H1 (cell line): ENCODE measurements around the gene RND2. TPM values are rescaled to one million over a fixed set of nuclear protein-coding genes. Genes with fewer than 3 reads are reported as not detected.

Source experiments
- BCL11A ChIP-seq, 2 experiments: IDR thresholded peaks; one replicate each; pipeline ENCODE4 v1.6.1; 2011; ENCODE audit warnings: low read depth in 2 of 2, low read length in 2 of 2, mild to moderate bottlenecking in 2 of 2
- CEBPB ChIP-seq: IDR thresholded peaks from 2 replicates; pipeline ENCODE4 v1.6.1; 2012; ENCODE audit warnings: low read depth, low read length
- CHD2 ChIP-seq: IDR thresholded peaks from 2 replicates; pipeline ENCODE4 v1.6.1; 2012; ENCODE audit warnings: low read length, improper control_type of control experiment
- CREB1 ChIP-seq: IDR thresholded peaks from 2 replicates; pipeline ENCODE4 v1.6.1; 2012; ENCODE audit warnings: inconsistent platforms
- E2F6 ChIP-seq: IDR thresholded peaks from 2 replicates; pipeline ENCODE4 v1.6.1; 2012; ENCODE audit warnings: inconsistent platforms
- EGR1 ChIP-seq: IDR thresholded peaks from 2 replicates; pipeline ENCODE4 v1.6.1; 2011; ENCODE audit warnings: low read depth, low read length, borderline replicate concordance
- EP300 ChIP-seq, 2 experiments: IDR thresholded peaks; 1 replicate in 1 of 2; 2 replicates in 1 of 2; pipeline ENCODE4 v1.6.1; 2011 to 2012; ENCODE audit warnings: low read depth in 2 of 2, low read length in 2 of 2, mild to moderate bottlenecking in 2 of 2, borderline replicate concordance in 1 of 2, inconsistent platforms in 1 of 2, moderate library complexity in 1 of 2
- EZH2 ChIP-seq: fragments of 200-600 bp; sonication (generic); IDR thresholded peaks from 2 replicates; pipeline ENCODE4 v1.7.1; 2012; ENCODE audit warnings: low read depth, mild to moderate bottlenecking, moderate library complexity, low read length, inconsistent platforms; ENCODE audit not compliant: severe bottlenecking
- HDAC2 ChIP-seq, 2 experiments: fragments of 300-600 bp in 1 of 2; sonication (generic) in 1 of 2; IDR thresholded peaks; 2 replicates each; pipeline ENCODE4 v1.6.1; 2011 to 2012; ENCODE audit warnings: low read depth in 2 of 2, low read length in 2 of 2, mild to moderate bottlenecking in 2 of 2, moderate library complexity in 2 of 2, borderline replicate concordance in 1 of 2, inconsistent platforms in 1 of 2
- JUN ChIP-seq: IDR thresholded peaks from 2 replicates; pipeline ENCODE4 v1.6.1; 2011; ENCODE audit warnings: low read depth, mild to moderate bottlenecking, improper control_type of control experiment, low read length
- JUND ChIP-seq: IDR thresholded peaks from 2 replicates; pipeline ENCODE4 v1.6.1; 2011; ENCODE audit warnings: mild to moderate bottlenecking, improper control_type of control experiment, low read length
- KDM4A ChIP-seq: IDR thresholded peaks from one replicate; pipeline ENCODE4 v1.7.1; 2012; ENCODE audit warnings: low read depth, mild to moderate bottlenecking, moderate library complexity, low read length, inconsistent platforms; ENCODE audit not compliant: severe bottlenecking
- MAX ChIP-seq: IDR thresholded peaks from 2 replicates; pipeline ENCODE4 v1.6.1; 2012; ENCODE audit warnings: inconsistent platforms
- PHF8 ChIP-seq: fragments of 200-600 bp; sonication (generic); conservative IDR thresholded peaks from 2 replicates; pipeline ENCODE4 v1.7.1; 2012; ENCODE audit warnings: low read depth, mild to moderate bottlenecking, inconsistent platforms, low read length, moderate library complexity
- POLR2A ChIP-seq, 2 experiments: IDR thresholded peaks; 1 replicate in 1 of 2; 2 replicates in 1 of 2; pipeline ENCODE4 v1.6.1; 2011; ENCODE audit warnings: low read depth in 2 of 2, low read length in 2 of 2, mild to moderate bottlenecking in 2 of 2; ENCODE audit errors: control extremely low read depth in 1 of 2
- POLR2AphosphoS5 ChIP-seq: IDR thresholded peaks from 2 replicates; pipeline ENCODE4 v1.6.1; 2011; ENCODE audit warnings: low read depth, low read length
- RBBP5 ChIP-seq: IDR thresholded peaks from 2 replicates; pipeline ENCODE4 v1.7.1; 2012; ENCODE audit warnings: low read depth, mild to moderate bottlenecking, inconsistent platforms, low read length, moderate library complexity, borderline replicate concordance
- RXRA ChIP-seq: IDR thresholded peaks from 2 replicates; pipeline ENCODE4 v1.6.1; 2011; ENCODE audit warnings: low read depth, mild to moderate bottlenecking, low read length, moderate library complexity; ENCODE audit not compliant: insufficient read depth
- SP1 ChIP-seq: IDR thresholded peaks from 2 replicates; pipeline ENCODE4 v1.6.1; 2011; ENCODE audit warnings: low read depth, low read length
- SRF ChIP-seq: IDR thresholded peaks from 2 replicates; pipeline ENCODE4 v1.6.1; 2011; ENCODE audit warnings: mild to moderate bottlenecking, low read depth, low read length, moderate library complexity
- TAF7 ChIP-seq: optimal IDR thresholded peaks from 2 replicates; pipeline ENCODE3; 2011; ENCODE audit warnings: low read depth, mild to moderate bottlenecking, inconsistent platforms, low read length, moderate library complexity, borderline replicate concordance
- polyA plus RNA-seq, 7 experiments: library from polyadenylated mRNA; depleted of rRNA in 3 of 7; stranded (reverse) in 5 of 7; unstranded in 2 of 7; fragments of >200 nt in 5 of 7; fragments of 200-250 nt in 2 of 7; gene quantifications; 1 replicate in 5 of 7; 2 replicates in 1 of 7; 4 replicates in 1 of 7; pipeline versions ENCODE4 v1.2.1 to v1.2.3, GENCODE V29; 2011 to 2013; ENCODE audit warnings: missing spikeins in 2 of 7, mixed read lengths in 2 of 7
- total RNA-seq: library from RNA; stranded (reverse); fragmentation: NEBNext Ultra II Directional; extraction: Animal tissue kit (Norgen Biotek cat#: 25700); gene quantifications from 2 replicates; pipeline ENCODE4 v1.2.1, GENCODE V29; 2021

RND2 gene
- total and polyA plus RNA-seq, 2 of the 8 experiments (the other 6 are each of a cell fraction or from before 2014, with no cell fraction given), result 51.3 to 61.4 TPM

GRCh38 chr17:43021741-43022512 lies 3.1 kb upstream of the RND2 start, which contains the start of gene VAT1 (continued):
- TF ChIP-seq JUND (0 out of 2 replicates have a peak, but pooled peaks have one; percentile 18), POLR2AphosphoS5 (peak; percentile 44; the same call in 1 of the 2 replicates), PHF8 (peak; percentile 29; the same call in 1 of the 2 replicates), SRF (no peak), CHD2 (no peak), E2F6 (no peak), BCL11A (IDR thresholded peaks at IDR 0.05; ENCODE audit: low read depth in 2 of 2, low read length in 2 of 2) (no peak), CREB1 (peak; percentile 57), TAF7 (no peak), EP300 (IDR thresholded peaks at IDR 0.05; ENCODE audit: borderline replicate concordance in 1 of 2, low read depth in 2 of 2, low read length in 2 of 2) (peak in 1 of 2 experiments; percentile 25; a peak in 1 of 3 replicates), EGR1 (no peak; the same call in 1 of the 2 replicates), CEBPB (no peak), POLR2A (IDR thresholded peaks at IDR 0.05; ENCODE audit: control extremely low read depth in 1 of 2, low read depth in 2 of 2, low read length in 2 of 2) (no peak), RBBP5 (peak; percentile 78), HDAC2 (IDR thresholded peaks at IDR 0.05; ENCODE audit: borderline replicate concordance in 1 of 2, low read depth in 2 of 2, low read length in 2 of 2) (peak; percentile 7 to 66; a peak in 2 of 4 replicates), SP1 (0 out of 2 replicates have a peak, but pooled peaks have one; percentile 28), MAX (peak; percentile 50), JUN (no peak), RXRA (no peak), KDM4A (peak; percentile 91), EZH2 (no peak)
